HUES6 (cell line): Measurements from ENCODE around the gene IGFBP4.
A peak's percentile ranks its signal among the peaks of the same experiment; 100 is the strongest.

Experiments used
- H3K27ac ChIP-seq: 2 replicates; pipeline ENCODE4 v1.7.0; 2013; ENCODE audit warnings: low read depth, mild to moderate bottlenecking, low read length, inconsistent platforms
- H3K27me3 ChIP-seq: 2 replicates; pipeline ENCODE4 v1.6.1; 2013; ENCODE audit warnings: low read length; ENCODE audit not compliant: control insufficient read depth, insufficient read depth
- H3K36me3 ChIP-seq: 2 replicates; pipeline ENCODE4 v1.6.1; 2013; ENCODE audit warnings: low read length; ENCODE audit not compliant: control insufficient read depth, insufficient read depth
- H3K4me1 ChIP-seq: 2 replicates; pipeline ENCODE4 v1.6.1; 2013; ENCODE audit warnings: low read length; ENCODE audit not compliant: control insufficient read depth, insufficient read depth
- H3K4me3 ChIP-seq: 2 replicates; pipeline ENCODE4 v1.5.1; 2013; ENCODE audit warnings: low read depth, low read length
- H3K9ac ChIP-seq: one replicate; pipeline ENCODE4 v1.6.1; 2013; ENCODE audit warnings: mild to moderate bottlenecking, low read length
- H3K9me3 ChIP-seq: 2 replicates; pipeline ENCODE4 v1.6.1; 2013; ENCODE audit warnings: low read depth, low read length; ENCODE audit not compliant: control insufficient read depth, insufficient read depth

IGFBP4 gene

DNA sequence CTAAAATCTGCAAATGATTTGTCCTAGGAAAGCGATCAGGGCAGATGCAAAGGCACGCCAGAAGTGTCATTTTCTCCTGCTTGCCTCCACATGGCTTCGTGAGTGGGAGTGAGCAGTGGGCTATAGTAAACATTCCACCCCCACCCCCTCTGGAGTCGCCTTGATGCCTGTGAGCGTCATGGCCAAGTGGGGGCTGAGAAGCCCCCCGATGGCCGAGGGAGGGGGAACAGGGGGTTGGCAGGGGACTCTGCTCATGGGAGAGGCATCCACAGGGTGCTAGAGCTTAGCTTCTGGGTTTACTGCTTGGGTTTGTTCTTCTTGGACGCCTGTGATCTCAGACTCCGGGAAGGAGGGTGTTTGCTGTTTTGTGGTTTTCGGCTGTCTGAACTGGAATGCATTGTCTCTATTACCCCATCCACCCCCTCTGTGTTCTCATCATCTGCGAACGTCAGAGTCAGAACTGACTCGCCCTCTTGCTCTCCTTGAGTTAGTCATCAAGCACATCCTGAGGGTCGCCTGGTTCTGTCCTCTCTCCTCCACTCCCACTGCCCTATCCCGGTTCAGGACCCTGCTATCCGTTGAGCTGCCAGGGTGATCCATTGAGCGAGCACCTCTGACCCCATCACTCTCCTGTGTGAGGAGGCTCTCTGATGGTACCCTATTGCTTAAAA is 42.7 kb downstream of the IGFBP4 start:
- H3K4me3 ChIP-seq = no peak overlapping the region
- H3K4me1 ChIP-seq = peaks cover 58% of the 10 kb centered on the region
- H3K9ac ChIP-seq = no peak overlapping the region
- no peaks in the 10 kb centered on the region for H3K9me3 ChIP-seq
- no peaks in the 10 kb centered on the region for H3K27me3 ChIP-seq
- no peak overlapping the region for H3K27ac ChIP-seq
- no peaks in the 10 kb centered on the region; the same call in 1 of the 2 replicates for H3K36me3 ChIP-seq

DNA sequence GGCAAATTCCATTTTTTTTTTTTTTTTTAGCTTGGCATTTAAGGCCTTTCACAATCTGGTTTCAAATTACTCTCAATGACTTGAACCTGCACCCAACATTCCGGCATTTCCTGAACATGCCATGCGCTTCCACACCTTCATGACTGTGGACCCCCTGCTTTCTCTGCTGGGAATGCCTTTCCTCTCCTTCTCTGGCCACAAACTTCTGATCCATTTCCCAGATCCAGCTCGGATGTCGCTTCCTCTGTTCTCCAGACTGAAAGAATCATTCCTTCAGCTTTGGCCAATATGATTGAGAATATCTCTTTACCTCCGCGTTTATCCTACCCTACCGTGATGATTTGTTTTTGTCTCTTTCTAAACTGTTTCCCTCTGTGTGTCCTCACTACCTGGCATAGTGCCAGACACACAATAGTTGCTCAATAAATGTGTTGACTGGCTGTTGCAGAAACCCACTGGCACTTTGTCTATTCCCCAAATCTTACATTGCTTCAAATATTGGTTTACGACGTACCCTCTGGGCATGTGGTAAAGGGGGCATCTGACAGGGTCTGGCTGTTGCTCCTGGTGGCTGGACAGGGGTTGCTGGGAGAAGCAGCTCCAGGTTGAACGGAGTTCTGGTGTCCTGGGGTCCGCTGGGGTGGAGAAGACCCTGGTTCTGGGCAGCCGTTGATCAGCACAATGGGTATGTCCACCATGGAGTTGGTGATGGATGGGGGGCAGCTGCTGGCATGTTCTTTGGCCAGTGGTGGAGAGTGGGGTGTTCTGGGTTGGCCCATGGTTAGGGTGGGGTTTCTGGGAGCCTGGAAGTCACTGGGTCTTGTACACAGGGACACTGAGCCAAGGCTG is 43.5 kb downstream of the IGFBP4 start:
- Histone ChIP-seq H3K4me3 (no peak overlapping the region), H3K9ac (no peak overlapping the region), H3K27me3 (no peaks in the 10 kb centered on the region), H3K4me1 (peaks cover 64% of the 10 kb centered on the region), H3K27ac (no peak overlapping the region), H3K9me3 (no peaks in the 10 kb centered on the region), H3K36me3 (no peaks in the 10 kb centered on the region; the same call in 1 of the 2 replicates)

DNA sequence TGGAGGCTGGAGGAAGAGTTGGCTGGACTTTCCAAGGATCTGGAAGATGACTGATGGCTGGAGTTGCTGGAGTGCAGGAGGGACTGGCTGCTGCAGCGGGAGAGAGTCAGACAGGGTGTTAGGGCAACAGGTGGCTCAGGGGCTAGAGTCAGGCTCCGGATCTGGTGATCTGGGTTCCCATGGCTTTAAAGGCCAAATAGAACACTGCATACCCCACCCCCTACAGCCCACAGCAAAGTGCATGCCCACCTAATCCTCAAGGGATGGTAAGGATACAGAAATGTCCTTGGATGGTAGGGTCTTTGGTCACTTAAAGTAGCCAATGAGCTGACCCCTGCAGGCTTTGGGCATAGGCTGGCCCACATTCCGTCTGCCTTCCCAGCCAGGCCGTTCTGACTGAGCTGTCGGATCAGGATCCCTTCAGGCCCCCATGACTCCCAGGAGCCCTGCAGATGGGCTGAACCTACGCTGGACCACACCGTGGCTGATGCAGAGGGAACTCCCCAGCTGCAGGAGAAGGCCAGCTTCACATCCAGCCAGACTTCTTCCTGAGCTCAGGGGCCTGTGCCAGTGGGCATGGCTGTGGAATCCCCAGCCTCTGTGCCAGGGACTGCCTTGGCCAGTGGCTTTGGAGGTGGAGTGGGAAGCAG is 44.2 kb downstream of the IGFBP4 start:
- no peaks in the 10 kb centered on the region for H3K27me3 ChIP-seq
- H3K9me3 ChIP-seq = no peaks in the 10 kb centered on the region
- no peak overlapping the region for H3K27ac ChIP-seq
- H3K4me3 ChIP-seq = no peak overlapping the region
- peaks cover 62% of the 10 kb centered on the region for H3K4me1 ChIP-seq
- H3K36me3 ChIP-seq = no peaks in the 10 kb centered on the region; the same call in 1 of the 2 replicates
- no peak overlapping the region for H3K9ac ChIP-seq

DNA sequence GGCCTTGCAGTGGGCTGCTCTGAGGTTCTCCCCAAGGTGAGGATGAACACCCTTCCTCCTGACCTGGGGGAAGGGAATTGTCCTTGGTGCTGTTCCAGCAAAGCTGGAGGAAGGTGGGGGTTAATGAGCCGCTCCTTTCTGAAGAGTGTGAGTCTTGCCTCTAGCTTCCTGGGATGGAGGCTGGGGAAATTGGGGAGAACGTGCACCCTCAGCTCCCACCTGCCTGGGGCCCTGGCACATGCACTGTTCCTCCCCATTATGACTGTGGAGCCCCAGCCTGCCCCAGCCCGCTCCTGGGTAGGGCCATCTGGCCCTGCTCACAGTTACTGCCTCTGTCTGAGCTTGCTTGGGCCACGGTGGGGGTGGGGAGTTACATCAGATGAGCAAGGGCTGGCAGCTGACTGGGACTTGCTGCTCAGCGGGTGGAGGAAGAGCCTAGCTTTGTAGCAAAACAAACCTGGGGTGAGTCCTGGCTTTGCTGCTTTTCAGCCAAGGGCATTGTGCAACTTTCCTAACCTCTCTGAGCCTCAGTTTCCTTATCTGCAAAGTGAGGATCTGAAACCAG is 47.1 kb downstream of the IGFBP4 start:
- Histone ChIP-seq H3K9ac (peak overlapping the region; percentile 57), H3K9me3 (no peaks in the 10 kb centered on the region), H3K4me3 (peak overlapping the region; percentile 15), H3K27ac (peak overlapping the region; percentile 72), H3K4me1 (peaks cover 48% of the 10 kb centered on the region), H3K36me3 (no peaks in the 10 kb centered on the region; the same call in 1 of the 2 replicates), H3K27me3 (no peaks in the 10 kb centered on the region)

- peak overlapping the region; percentile 72; the same call in 1 of the 2 replicates for H3K27ac ChIP-seq
- peak overlapping the region; percentile 15; the same call in 1 of the 2 replicates for H3K4me3 ChIP-seq
- peak overlapping the region; percentile 57 for H3K9ac ChIP-seq
- H3K36me3 ChIP-seq = no peaks in the 10 kb centered on the region; the same call in 1 of the 2 replicates
- H3K4me1 ChIP-seq = peaks cover 45% of the 10 kb centered on the region
- H3K9me3 ChIP-seq = no peaks in the 10 kb centered on the region
- no peaks in the 10 kb centered on the region for H3K27me3 ChIP-seq
Measured at GRCh38 chr17:40490982-40491381, 47.7 kb downstream of the IGFBP4 start.

GRCh38 chr17:40491486-40491885 is 48.2 kb downstream of the IGFBP4 start:
- Histone ChIP-seq H3K9me3 (no peaks in the 10 kb centered on the region), H3K4me1 (peaks cover 40% of the 10 kb centered on the region), H3K36me3 (no peaks in the 10 kb centered on the region; the same call in 1 of the 2 replicates), H3K9ac (no peak overlapping the region), H3K4me3 (no peak overlapping the region), H3K27ac (no peak overlapping the region), H3K27me3 (no peaks in the 10 kb centered on the region)

- no peak overlapping the region for H3K27ac ChIP-seq
- no peak overlapping the region for H3K9ac ChIP-seq
- no peaks in the 10 kb centered on the region for H3K27me3 ChIP-seq
- no peaks in the 10 kb centered on the region for H3K9me3 ChIP-seq
- peaks cover 47% of the 10 kb centered on the region for H3K4me1 ChIP-seq
- H3K4me3 ChIP-seq = no peak overlapping the region
- H3K36me3 ChIP-seq = no peaks in the 10 kb centered on the region
Measured at GRCh38 chr17:40493697-40494096, 50.4 kb downstream of the IGFBP4 start.

DNA sequence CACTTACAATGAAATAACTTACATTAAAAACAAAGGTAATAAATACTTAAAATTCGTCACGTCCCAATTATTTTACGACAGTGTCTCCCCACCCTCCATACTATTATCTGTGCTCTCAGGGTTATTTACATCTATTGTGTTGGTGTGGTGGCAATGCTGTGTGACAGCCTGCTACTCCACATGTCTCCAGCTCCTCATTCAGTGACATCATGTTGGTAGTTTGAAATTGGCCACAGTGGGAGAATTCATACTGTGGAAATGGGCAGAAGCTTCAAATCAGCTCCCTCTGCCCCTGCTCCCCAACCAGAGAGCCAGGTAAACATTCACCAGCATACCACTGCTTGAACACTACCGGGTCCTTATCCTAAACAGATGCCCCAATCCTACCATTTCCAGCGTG is 51.9 kb downstream of the IGFBP4 start:
- no peak overlapping the region for H3K4me3 ChIP-seq
- peaks cover 52% of the 10 kb centered on the region for H3K4me1 ChIP-seq

GRCh38 chr17:40496170-40496569 is 52.9 kb downstream of the IGFBP4 start:
- H3K36me3 ChIP-seq = no peaks in the 10 kb centered on the region
- peaks cover 46% of the 10 kb centered on the region for H3K4me1 ChIP-seq

More for the DNA sequence above, 51.9 kb downstream of the IGFBP4 start:
- H3K27me3 ChIP-seq = no peaks in the 10 kb centered on the region
- no peaks in the 10 kb centered on the region for H3K9me3 ChIP-seq
- no peak overlapping the region for H3K9ac ChIP-seq
- no peaks in the 10 kb centered on the region for H3K36me3 ChIP-seq
- H3K27ac ChIP-seq = no peak overlapping the region

DNA sequence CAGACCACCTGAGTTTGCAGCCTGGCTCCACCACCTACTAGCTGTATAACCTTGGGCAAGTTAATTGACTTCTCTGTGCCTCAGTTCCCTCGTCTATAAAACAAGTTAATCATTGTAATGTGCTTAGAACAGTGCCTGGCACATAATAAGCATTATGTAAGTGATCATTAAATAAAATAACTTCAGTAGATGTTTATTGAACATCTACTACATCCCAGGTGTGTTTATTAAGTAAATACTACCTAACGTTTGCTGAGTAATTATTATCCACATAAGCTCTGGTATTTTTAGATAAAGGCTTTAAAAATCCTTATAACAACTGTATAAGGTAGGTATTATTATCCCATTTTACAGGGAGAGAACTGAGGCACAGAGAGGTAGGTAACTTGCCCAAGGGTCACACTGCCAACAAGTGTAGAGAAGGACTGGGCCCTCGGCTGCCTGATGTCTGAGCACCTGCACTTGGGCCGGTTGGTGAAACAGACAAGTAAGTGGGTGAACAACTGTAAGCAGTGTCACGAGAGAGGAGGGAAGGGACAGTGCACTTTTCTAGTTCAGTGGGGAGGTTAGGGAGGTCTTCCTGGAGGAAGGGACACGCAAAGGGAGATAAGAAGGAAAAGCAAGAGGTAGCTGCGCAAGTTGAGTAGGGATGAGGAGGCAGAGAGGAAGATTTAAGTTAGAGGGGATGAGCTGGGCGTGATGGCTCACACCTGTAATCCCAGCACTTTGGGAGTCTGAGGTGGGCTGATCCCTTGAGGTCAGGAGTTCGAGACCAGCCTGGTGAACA is 53.6 kb downstream of the IGFBP4 start:
- no peaks in the 10 kb centered on the region for H3K27me3 ChIP-seq
- H3K36me3 ChIP-seq = no peaks in the 10 kb centered on the region
- H3K4me3 ChIP-seq = no peak overlapping the region
- no peaks in the 10 kb centered on the region for H3K9me3 ChIP-seq
- H3K9ac ChIP-seq = no peak overlapping the region
- peaks cover 46% of the 10 kb centered on the region for H3K4me1 ChIP-seq
- no peak overlapping the region for H3K27ac ChIP-seq

More at GRCh38 chr17:40496170-40496569, 52.9 kb downstream of the IGFBP4 start:
- no peaks in the 10 kb centered on the region for H3K9me3 ChIP-seq
- no peak overlapping the region for H3K4me3 ChIP-seq
- H3K27me3 ChIP-seq = no peaks in the 10 kb centered on the region
- no peak overlapping the region for H3K27ac ChIP-seq
- no peak overlapping the region for H3K9ac ChIP-seq
